CD4-positive, alpha-beta T cell treated with Interleukin-10 for 1 hour (primary cell): ENCODE measurements around the gene SCIMP.
"Not testable (repeated sequence)": the region's sequence is repeated elsewhere in the genome, so short reads cannot be mapped to it uniquely, and the experiment has no call there.

Experiments used
- DNase-seq: peaks from one replicate; pipeline ENCODE4 v3.0.0-alpha.2; 2020

The SCIMP gene

DNA sequence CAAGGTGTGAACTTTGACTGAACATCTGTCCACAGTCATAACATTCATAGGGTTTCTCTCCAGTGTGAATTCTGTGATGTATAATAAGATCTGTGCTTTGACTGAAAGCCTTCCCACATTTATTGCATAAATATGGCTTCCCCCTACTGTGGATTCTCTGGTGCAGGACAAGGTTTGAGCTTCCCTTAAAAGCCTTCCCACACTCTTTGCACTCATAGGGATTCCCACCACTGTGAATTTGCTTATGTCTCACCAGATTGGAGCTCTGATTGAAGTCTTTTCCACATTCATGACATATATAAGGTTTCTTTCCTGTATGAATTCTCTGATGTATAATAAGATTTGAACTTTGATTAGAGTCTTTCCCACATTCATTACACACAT, 51.3 kb downstream of the SCIMP start:
- DNase-seq = no peak

DNA sequence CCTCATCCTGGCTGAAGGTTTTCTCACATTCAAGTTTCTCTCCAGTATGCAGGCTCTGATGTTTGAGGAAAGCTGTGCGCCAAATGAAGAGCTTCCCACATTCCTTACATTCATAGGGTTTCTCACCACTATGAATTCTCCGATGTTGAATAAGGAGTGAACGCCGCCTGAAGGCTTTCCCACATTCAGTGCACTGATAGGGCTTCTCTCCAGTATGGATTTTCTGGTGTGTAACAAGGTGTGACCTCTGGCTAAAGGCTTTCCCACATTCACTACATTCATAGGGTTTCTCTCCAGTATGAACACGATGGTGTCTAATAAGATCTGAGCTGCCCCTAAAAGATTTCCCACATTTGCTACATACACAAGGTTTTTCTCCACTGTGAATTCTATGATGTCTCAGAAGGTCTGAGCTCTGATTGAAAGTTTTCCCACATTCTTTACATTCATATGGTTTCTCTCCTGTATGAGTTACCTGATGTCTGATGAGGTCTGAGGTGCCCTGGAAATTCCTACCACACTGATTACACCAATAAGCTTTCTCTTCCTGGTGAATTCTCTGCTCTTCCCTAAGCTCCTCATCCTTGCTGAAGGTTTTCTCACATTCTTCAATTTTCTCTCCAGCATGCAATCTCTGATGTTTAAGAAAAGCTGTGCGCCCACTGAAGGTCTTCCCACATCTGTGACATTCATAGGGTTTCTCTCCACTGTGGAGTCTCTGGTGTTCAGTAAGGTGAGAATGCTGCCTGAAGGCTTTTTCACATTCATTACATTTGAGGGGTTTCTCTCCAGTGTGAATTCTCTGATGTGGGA, 51.9 kb downstream of the SCIMP start:
- no peak for DNase-seq

DNA sequence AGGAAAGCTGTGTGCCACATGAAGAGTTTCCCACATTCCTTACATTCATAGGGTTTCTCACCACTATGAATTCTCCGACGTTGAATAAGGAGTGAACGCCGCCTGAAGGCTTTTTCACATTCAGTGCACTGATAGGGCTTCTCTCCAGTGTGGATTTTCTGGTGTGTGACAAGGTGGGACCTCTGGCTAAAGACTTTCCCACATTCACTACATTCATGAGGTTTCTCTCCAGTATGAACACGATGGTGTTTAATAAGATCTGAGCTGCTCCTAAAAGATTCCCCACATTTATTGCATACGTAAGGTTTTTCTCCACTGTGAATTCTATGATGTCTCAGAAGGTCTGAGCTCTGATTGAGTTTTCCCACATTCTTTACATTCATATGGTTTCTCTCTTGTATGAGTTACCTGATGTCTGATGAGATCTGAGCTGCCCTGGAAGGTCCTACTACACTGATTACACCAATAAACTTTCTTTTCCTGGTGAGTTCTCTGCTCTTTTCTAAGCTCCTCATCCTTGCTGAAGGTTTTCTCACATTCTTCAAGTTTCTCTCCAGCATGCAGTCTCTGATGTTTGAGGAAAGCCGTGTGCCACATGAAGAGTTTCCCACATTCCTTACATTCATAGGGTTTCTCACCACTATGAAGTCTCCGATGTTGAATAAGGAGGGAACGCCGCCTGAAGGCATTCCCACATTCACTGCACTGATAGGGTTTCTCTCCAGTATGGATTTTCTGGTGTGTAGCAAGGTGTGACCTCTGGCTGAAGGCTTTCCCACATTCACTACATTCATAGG, 53.0 kb downstream of the SCIMP start:
- no peak for DNase-seq

DNA sequence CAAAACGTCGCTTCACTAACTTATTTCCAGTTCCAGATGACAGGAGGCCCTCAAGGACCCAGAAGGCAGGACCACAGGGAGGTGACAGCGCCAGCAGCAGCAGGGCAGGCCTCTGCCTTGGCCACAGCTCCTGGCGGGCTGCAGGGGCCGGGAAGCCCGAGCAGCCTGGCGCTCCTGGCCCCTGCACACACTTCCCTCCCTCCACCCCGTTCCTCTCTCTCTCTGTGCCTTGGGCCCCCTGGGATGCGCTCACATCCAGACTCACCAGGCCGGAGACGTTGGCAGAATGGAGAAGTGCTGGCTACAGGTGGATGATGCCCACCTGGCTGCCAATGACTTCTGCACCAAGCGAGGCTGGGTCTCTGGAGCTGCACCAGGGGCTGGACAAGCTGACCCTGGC, 55.7 kb downstream of the SCIMP start:
- DNase-seq = no peak

DNA sequence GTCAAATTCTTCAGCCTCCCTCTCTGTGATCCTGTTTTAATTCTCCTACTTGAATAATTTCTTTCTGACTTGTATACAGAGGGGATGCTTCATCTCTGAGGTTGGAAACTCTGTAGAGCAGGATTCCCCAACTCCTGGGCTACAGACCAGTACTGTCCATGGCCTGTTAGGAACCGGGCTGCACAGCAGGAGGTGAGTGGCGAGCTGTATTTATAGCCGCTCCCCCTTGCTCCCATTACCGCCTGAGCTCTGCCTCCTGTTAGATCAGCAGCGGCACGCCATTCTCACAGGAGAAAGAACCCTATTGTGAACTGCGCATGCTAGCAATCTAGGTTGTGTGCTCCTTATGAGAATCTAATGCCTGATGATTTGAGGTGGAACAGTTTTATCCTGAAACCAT, 59.6 kb downstream of the SCIMP start:
- DNase-seq = not testable (repeated sequence)

DNA sequence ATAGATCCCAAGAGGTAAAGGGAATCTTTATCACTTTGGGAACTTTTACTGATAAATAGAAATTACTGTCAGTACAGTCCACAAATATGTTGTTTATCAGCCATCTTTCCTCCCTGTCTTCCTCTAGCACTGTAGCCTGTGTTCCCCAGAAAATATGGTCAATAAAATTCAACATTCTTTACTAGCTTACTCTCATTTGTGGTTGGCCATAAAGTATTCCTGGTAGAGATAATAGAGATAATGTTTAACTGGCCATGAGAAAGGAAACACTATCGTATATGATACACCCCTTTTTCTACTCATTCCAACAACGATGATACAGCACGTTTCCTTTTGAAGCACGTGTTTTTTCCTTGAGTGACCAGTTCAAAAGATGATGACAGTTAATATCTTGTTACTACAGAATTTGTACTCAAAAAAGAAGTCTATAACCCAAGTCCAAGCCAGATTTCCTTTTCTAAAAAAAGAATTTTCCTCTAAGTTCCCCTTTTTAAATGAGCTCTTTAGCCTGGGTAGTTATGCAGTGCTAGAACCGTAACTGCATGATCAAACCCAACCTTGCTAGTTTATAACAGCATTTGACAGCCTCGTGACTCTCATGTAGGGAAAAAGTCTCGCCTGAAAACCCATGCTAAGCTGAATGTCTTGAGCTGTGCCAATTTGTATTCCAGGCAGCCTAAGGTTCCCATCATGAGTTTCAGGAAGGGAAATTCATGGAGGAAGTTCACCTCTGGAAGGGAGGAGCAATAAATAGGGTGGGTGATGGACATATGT, 68.7 kb downstream of the SCIMP start:
- DNase-seq = not testable (repeated sequence)

DNA sequence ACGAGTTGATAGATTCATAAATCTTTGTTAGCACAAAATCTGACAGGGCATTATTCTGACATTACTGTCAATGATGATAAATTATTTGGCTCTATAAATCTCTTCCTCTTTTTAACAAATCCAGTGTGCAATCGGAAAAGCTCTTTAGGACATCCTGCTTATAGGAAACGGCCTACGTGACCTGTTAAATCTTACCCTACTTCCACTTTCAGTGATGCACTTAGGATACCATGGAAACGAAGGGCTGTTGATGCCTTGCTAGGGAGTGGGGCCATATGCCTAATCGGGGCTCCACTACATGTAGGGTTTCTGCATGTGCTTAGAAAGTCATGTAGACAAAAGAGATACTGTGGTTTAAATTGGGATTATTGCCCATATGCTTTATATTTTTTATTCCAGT, 70.2 kb downstream of the SCIMP start:
- DNase-seq = peak; percentile 8

DNA sequence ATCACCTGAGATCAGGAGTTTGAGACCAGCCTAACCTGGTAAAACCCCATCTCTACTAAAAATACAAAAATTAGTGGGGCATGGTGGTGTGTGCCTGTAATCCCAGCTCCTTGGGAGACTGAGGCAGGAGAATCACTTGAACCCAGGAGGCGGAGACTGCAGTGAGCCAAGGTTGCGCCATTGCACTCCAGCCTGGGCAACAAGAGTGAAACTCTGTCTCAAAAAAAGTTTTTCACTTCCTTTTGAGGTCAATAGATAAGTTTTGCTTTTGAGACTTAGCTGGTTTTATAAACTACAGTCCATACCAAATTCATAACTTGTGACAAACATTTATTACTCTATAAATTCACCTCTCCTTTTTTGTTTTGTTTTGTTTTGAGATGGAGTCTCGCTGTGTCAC, 72.9 kb downstream of the SCIMP start:
- not testable (repeated sequence) for DNase-seq

DNA sequence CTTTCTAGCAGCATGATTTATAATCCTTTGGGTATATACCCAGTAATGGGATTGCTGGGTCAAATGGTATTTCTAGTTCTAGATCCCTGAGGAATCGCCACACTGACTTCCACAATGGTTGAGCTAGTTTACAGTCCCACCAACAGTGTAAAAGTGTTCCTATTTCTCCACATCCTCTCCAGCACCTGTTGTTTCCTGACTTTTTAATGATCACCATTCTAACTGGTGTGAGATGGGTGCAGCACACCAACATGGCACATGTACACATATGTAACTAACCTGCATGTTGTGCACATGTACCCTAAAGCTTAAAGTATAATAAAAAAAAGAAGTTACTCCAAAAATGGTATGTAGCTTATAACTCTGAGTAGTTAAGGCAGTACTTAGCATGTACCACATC, 74.0 kb downstream of the SCIMP start:
- not testable (repeated sequence) for DNase-seq
